Activated CD8-positive, alpha-beta memory T cell treated with anti-CD3 and anti-CD28 coated beads for 24 hours (primary cell): ENCODE data around the gene GLYATL2.

Source experiments
- DNase-seq: peaks from one replicate; pipeline ENCODE4 v3.0.0-alpha.2; 2020

The GLYATL2 gene

GRCh38 chr11:58844361-58845005 lies at the start of gene GLYATL2:
Gene GLYATL2 (minus strand): TSS chr11:58844704. CDS start chr11:58839612, 5,092 bp downstream.
- no peak for DNase-seq

GRCh38 chr11:58893899-58894298 lies 49.4 kb upstream of the GLYATL2 start:
- no peak for DNase-seq

GRCh38 chr11:58888579-58888978 lies 44.1 kb upstream of the GLYATL2 start:
- DNase-seq: no peak

- DNase-seq: no peak
These were observed 42.9 kb upstream of the GLYATL2 start for GRCh38 chr11:58887452-58887851.

GRCh38 chr11:58880625-58881024 lies 36.1 kb upstream of the GLYATL2 start:
- no peak for DNase-seq

- no peak for DNase-seq
These were observed 35.7 kb upstream of the GLYATL2 start for GRCh38 chr11:58880166-58880565.

GRCh38 chr11:58867556-58867955 lies 23.1 kb upstream of the GLYATL2 start:
- no peak for DNase-seq

GRCh38 chr11:58866788-58867187 lies 22.3 kb upstream of the GLYATL2 start:
- DNase-seq: no peak

GRCh38 chr11:58864335-58864734 lies 19.8 kb upstream of the GLYATL2 start:
- DNase-seq: no peak

GRCh38 chr11:58863697-58864096 lies 19.2 kb upstream of the GLYATL2 start:
- no peak for DNase-seq

- DNase-seq: no peak
These were observed 17.0 kb upstream of the GLYATL2 start for GRCh38 chr11:58861533-58861932.

GRCh38 chr11:58856806-58857205 lies 12.3 kb upstream of the GLYATL2 start:
- DNase-seq: no peak

GRCh38 chr11:58845386-58845785 lies 882 bp upstream of the GLYATL2 start:
- DNase-seq: no peak

GRCh38 chr11:58837707-58838388 lies 6.7 kb downstream of the GLYATL2 start:
- no peak for DNase-seq

GRCh38 chr11:58832056-58832645 lies 12.4 kb downstream of the GLYATL2 start:
- DNase-seq: no peak

- DNase-seq: no peak
These were observed 13.7 kb downstream of the GLYATL2 start for GRCh38 chr11:58830673-58831301.

- no peak for DNase-seq
These were observed 14.7 kb downstream of the GLYATL2 start for GRCh38 chr11:58829786-58830185.

- no peak for DNase-seq
These were observed 30.8 kb downstream of the GLYATL2 start for GRCh38 chr11:58813693-58814092.

GRCh38 chr11:58811499-58811898 lies 33.0 kb downstream of the GLYATL2 start:
- no peak for DNase-seq

- no peak for DNase-seq
These were observed 37.2 kb downstream of the GLYATL2 start for GRCh38 chr11:58807343-58807742.

- no peak for DNase-seq
These were observed 39.4 kb downstream of the GLYATL2 start for GRCh38 chr11:58805065-58805464.

- no peak for DNase-seq
These were observed 42.4 kb downstream of the GLYATL2 start for GRCh38 chr11:58801974-58802545.

- no peak for DNase-seq
These were observed 43.2 kb downstream of the GLYATL2 start for GRCh38 chr11:58801302-58801701.
